Ascending aorta (tissue), 2 donors: Measurements from ENCODE around the gene THSD7B. TPM values are rescaled to one million over a fixed set of nuclear protein-coding genes. Genes with fewer than 3 reads are reported as not detected.

Experiments used
- DNase-seq, 2 donors: peaks; one replicate each; pipeline ENCODE4 v3.0.0-alpha.2; 2019; ENCODE audit warnings: low spot score in 2 of 2
- H3K27ac ChIP-seq, 2 donors: fragments of 200-600 bp; sonication (generic); one replicate each; pipeline ENCODE4 v1.5.1; 2016 to 2017; ENCODE audit warnings: mild to moderate bottlenecking in 1 of 2
- H3K27me3 ChIP-seq: fragments of 200-600 bp; sonication (generic); one replicate; pipeline ENCODE4 v1.5.1; 2017
- H3K36me3 ChIP-seq, 2 donors: fragments of 200-600 bp; sonication (generic); one replicate each; pipeline ENCODE4 v1.5.1; 2016
- H3K4me1 ChIP-seq, 2 donors: fragments of 200-600 bp; sonication (generic); one replicate each; pipeline ENCODE4 v1.5.1; 2016 to 2017; ENCODE audit warnings: mild to moderate bottlenecking in 1 of 2
- H3K4me3 ChIP-seq, 2 donors: fragments of 200-600 bp; sonication (generic); one replicate each; pipeline ENCODE4 v1.5.1; 2016 to 2017; ENCODE audit warnings: mild to moderate bottlenecking in 1 of 2
- H3K9me3 ChIP-seq, 2 donors: fragments of 200-600 bp; sonication (generic); one replicate each; pipeline ENCODE4 v1.5.1; 2016
- CTCF ChIP-seq, 3 experiments: fragments of 200-600 bp in 2 of 3; fragments of 450-650 bp in 1 of 3; sonication (generic) in 2 of 3; IDR thresholded peaks; one replicate each; pipeline ENCODE4 v1.5.1; 2016 to 2019; ENCODE audit warnings: antibody characterized with exemption in 3 of 3, mild to moderate bottlenecking in 1 of 3, moderate library complexity in 1 of 3
- intact Hi-C: fragments of 100-400 bp; cut with DNase I; formaldehyde crosslinking; loops from one replicate; pipeline ENCODE4 v1.15.1; 2023
- total RNA-seq: library from RNA; depleted of rRNA; stranded (reverse); fragments of >200 nt; gene quantifications from one replicate; pipeline ENCODE4 v1.1.0, GENCODE V29; 2016

THSD7B gene
- total RNA-seq, 1 donor from 2014 or later: not detected

- no peaks in the 10 kb centered on the region for H3K27me3 ChIP-seq
- H3K4me3 ChIP-seq: no peak overlapping the region
- no peaks in the 10 kb centered on the region for H3K9me3 ChIP-seq
- no peak for DNase-seq
- H3K27ac ChIP-seq: no peak overlapping the region
- intact Hi-C loops: no loop called here
- H3K4me1 ChIP-seq: no peaks in the 10 kb centered on the region
- H3K36me3 ChIP-seq: no peaks in the 10 kb centered on the region
- no peak for TF ChIP-seq CTCF (IDR thresholded peaks at IDR 0.05)
Observed at GRCh38 chr2:137336067-137336466, 570.7 kb downstream of the THSD7B start.

GRCh38 chr2:137339051-137339450 is 573.7 kb downstream of the THSD7B start:
- Histone ChIP-seq H3K9me3 (no peaks in the 10 kb centered on the region), H3K4me3 (no peak overlapping the region), H3K4me1 (no peaks in the 10 kb centered on the region), H3K27ac (no peak overlapping the region), H3K36me3 (no peaks in the 10 kb centered on the region), H3K27me3 (no peaks in the 10 kb centered on the region)
- DNase-seq: no peak
- intact Hi-C loops: no loop called here
- no peak for TF ChIP-seq CTCF (IDR thresholded peaks at IDR 0.05)

GRCh38 chr2:137345994-137346393 is 580.6 kb downstream of the THSD7B start:
- intact Hi-C loops: no loop called here
- Histone ChIP-seq H3K27me3 (no peaks in the 10 kb centered on the region), H3K27ac (no peak overlapping the region), H3K36me3 (no peaks in the 10 kb centered on the region), H3K4me1 (no peaks in the 10 kb centered on the region), H3K9me3 (no peaks in the 10 kb centered on the region), H3K4me3 (no peak overlapping the region)
- no peak for TF ChIP-seq CTCF (IDR thresholded peaks at IDR 0.05)
- no peak for DNase-seq

GRCh38 chr2:137348301-137348700 is 583.0 kb downstream of the THSD7B start:
- no peaks in the 10 kb centered on the region for H3K4me1 ChIP-seq
- TF ChIP-seq CTCF (IDR thresholded peaks at IDR 0.05): no peak
- intact Hi-C loops: no loop called here
- H3K9me3 ChIP-seq: no peaks in the 10 kb centered on the region
- no peak for DNase-seq
- H3K36me3 ChIP-seq: no peaks in the 10 kb centered on the region
- H3K27ac ChIP-seq: no peak overlapping the region
- H3K4me3 ChIP-seq: no peak overlapping the region
- H3K27me3 ChIP-seq: no peaks in the 10 kb centered on the region

- Histone ChIP-seq H3K4me1 (no peaks in the 10 kb centered on the region), H3K9me3 (peaks cover 0 to 6% of the 10 kb centered on the region in 2 donors), H3K4me3 (no peak overlapping the region), H3K36me3 (no peaks in the 10 kb centered on the region), H3K27ac (no peak overlapping the region), H3K27me3 (no peaks in the 10 kb centered on the region)
- TF ChIP-seq CTCF (IDR thresholded peaks at IDR 0.05): no peak
- DNase-seq: no peak
- intact Hi-C loops: no loop called here
Observed at GRCh38 chr2:137357634-137358033, 592.3 kb downstream of the THSD7B start.

GRCh38 chr2:137367361-137367760 is 602.0 kb downstream of the THSD7B start:
- H3K36me3 ChIP-seq: no peaks in the 10 kb centered on the region
- TF ChIP-seq CTCF (IDR thresholded peaks at IDR 0.05): no peak
- no peak overlapping the region for H3K27ac ChIP-seq
- no peaks in the 10 kb centered on the region for H3K27me3 ChIP-seq
- peaks cover 0 to 7% of the 10 kb centered on the region in 2 donors for H3K9me3 ChIP-seq
- no peak overlapping the region for H3K4me3 ChIP-seq
- no peak for DNase-seq
- intact Hi-C loops: no loop called here
- no peaks in the 10 kb centered on the region for H3K4me1 ChIP-seq
